ENCODE measurements around the gene HMCES.

GRCh38 chr3:129260606-129261005, 18.1 kb upstream of the HMCES start:
- TF ChIP-seq CTCF (IDR thresholded peaks at IDR 0.05; ENCODE audit: low read depth, low read length, missing input control) (no peak), YY1 (IDR thresholded peaks at IDR 0.05) (no peak), SP1 (IDR thresholded peaks at IDR 0.05) (no peak)
- TF ChIP-seq, protein P1, sequence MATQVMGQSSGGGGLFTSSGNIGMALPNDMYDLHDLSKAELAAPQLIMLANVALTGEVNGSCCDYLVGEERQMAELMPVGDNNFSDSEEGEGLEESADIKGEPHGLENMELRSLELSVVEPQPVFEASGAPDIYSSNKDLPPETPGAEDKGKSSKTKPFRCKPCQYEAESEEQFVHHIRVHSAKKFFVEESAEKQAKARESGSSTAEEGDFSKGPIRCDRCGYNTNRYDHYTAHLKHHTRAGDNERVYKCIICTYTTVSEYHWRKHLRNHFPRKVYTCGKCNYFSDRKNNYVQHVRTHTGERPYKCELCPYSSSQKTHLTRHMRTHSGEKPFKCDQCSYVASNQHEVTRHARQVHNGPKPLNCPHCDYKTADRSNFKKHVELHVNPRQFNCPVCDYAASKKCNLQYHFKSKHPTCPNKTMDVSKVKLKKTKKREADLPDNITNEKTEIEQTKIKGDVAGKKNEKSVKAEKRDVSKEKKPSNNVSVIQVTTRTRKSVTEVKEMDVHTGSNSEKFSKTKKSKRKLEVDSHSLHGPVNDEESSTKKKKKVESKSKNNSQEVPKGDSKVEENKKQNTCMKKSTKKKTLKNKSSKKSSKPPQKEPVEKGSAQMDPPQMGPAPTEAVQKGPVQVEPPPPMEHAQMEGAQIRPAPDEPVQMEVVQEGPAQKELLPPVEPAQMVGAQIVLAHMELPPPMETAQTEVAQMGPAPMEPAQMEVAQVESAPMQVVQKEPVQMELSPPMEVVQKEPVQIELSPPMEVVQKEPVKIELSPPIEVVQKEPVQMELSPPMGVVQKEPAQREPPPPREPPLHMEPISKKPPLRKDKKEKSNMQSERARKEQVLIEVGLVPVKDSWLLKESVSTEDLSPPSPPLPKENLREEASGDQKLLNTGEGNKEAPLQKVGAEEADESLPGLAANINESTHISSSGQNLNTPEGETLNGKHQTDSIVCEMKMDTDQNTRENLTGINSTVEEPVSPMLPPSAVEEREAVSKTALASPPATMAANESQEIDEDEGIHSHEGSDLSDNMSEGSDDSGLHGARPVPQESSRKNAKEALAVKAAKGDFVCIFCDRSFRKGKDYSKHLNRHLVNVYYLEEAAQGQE (IDR thresholded peaks at IDR 0.05) = no peak
- TF ChIP-seq, protein P2, sequence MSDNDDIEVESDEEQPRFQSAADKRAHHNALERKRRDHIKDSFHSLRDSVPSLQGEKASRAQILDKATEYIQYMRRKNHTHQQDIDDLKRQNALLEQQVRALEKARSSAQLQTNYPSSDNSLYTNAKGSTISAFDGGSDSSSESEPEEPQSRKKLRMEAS (IDR thresholded peaks at IDR 0.05) = no peak
